ENCODE data around the gene SAMD15. TPM values are rescaled to one million over a fixed set of nuclear protein-coding genes. Genes with fewer than 3 reads are reported as not detected.

Gene SAMD15
- polyA plus RNA-seq, 1 experiment: 0.72 TPM

DNA sequence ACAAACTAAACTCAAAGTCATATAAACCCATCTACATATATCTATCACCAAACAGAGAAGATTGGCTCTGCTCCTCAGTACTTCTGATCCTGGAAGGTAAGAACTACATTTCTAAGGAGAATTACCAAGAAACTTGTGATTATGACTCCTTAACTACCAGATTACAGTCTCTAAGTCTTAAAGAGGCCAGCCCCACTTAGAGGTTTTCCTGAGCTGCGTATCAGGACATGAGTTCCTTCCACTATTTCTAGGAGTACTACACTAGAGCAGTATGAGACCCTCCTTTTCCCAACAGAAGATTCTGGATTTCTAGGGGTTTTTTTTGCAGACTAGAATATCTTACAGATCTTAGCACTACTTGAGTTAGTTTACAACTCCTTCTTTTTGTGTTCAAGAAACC is 46.2 kb downstream of the SAMD15 start, which contains the start of gene NOXRED1:
Gene NOXRED1 (minus strand): TSS at position 101 of the 400 bp plus-strand sequence. CDS start 634 bp downstream, outside the sequence.
- ChIA-PET CTCF (no interaction called here), POLR2A (no interaction called here)
- peaks cover 8% of the 10 kb centered on the region for H3K9me3 ChIP-seq (ENCODE audit: control insufficient read depth, insufficient read depth, low read length)
- TF ChIP-seq, protein P1, sequence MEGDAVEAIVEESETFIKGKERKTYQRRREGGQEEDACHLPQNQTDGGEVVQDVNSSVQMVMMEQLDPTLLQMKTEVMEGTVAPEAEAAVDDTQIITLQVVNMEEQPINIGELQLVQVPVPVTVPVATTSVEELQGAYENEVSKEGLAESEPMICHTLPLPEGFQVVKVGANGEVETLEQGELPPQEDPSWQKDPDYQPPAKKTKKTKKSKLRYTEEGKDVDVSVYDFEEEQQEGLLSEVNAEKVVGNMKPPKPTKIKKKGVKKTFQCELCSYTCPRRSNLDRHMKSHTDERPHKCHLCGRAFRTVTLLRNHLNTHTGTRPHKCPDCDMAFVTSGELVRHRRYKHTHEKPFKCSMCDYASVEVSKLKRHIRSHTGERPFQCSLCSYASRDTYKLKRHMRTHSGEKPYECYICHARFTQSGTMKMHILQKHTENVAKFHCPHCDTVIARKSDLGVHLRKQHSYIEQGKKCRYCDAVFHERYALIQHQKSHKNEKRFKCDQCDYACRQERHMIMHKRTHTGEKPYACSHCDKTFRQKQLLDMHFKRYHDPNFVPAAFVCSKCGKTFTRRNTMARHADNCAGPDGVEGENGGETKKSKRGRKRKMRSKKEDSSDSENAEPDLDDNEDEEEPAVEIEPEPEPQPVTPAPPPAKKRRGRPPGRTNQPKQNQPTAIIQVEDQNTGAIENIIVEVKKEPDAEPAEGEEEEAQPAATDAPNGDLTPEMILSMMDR (IDR thresholded peaks at IDR 0.05; ENCODE audit: low read depth, low read length): no peak
- H3K27ac ChIP-seq (ENCODE audit: low read depth, low read length): no peak within 1 kb of the TSS
- no peak within 1 kb of the TSS for H3K4me3 ChIP-seq (ENCODE audit: low read depth, low read length)
- H3K27me3 ChIP-seq (ENCODE audit: control insufficient read depth, insufficient read depth, low read length): no peaks in the 10 kb centered on the region
- no peak for DNase-seq (ENCODE audit: low read depth, low spot score)

DNA sequence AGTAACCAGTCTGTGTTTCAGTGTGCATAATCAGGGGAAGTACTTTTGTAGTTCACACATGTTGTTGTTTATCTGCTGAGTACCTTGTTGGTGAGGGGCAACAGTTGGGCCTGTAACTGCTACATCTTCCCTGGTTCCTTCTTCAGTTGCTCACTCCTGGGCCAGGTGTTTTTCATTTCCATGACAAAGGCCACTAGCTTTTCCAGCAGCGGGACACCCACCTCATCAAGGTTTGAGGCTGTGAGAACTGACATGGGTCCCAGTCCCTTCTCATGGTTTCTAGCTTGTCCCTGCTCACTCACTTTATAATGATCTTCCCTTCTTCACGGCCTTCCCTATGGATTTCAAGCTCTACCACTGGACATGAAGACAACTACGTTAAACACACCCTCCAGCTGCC is 47.7 kb downstream of the SAMD15 start:
- ChIA-PET POLR2A (no interaction called here), CTCF (interaction anchor here (0.6 kb wide), 1 partner anchor 88 kb away, joined by 9 read pairs; no protein-coding TSS in a partner anchor)
- Histone ChIP-seq H3K27me3 (ENCODE audit: control insufficient read depth, insufficient read depth, low read length) (no peaks in the 10 kb centered on the region), H3K9me3 (ENCODE audit: control insufficient read depth, insufficient read depth, low read length) (no peaks in the 10 kb centered on the region), H3K4me3 (ENCODE audit: low read depth, low read length) (no peak overlapping the region), H3K27ac (ENCODE audit: low read depth, low read length) (no peak overlapping the region)
- DNase-seq (ENCODE audit: low read depth, low spot score): no peak
- TF ChIP-seq, protein P1 (IDR thresholded peaks at IDR 0.05; ENCODE audit: low read depth, low read length): no peak

DNA sequence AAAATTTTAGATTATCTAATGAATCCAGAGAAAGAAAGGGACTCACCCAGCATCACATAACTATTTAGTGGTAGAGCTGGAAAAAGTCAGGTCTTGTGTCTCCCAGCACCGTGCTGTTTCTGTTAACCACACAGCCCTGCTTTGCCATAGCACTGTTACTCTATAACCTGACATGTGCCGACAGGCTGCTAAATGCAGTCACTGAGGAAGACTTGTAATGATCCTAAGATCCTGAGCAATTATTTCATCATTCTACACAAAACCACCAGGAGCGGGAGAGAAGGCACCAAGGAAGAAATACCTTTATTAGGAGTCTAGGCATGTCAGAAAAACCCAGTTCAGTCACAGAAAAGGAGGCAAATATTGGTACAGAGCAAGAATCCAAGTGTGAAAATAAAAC is 49.2 kb downstream of the SAMD15 start:
- no peak for DNase-seq (ENCODE audit: low read depth, low spot score)
- CTCF ChIA-PET: no interaction called here
- POLR2A ChIA-PET: no interaction called here
- Histone ChIP-seq H3K9me3 (ENCODE audit: control insufficient read depth, insufficient read depth, low read length) (no peaks in the 10 kb centered on the region), H3K27me3 (ENCODE audit: control insufficient read depth, insufficient read depth, low read length) (no peaks in the 10 kb centered on the region), H3K4me3 (ENCODE audit: low read depth, low read length) (no peak overlapping the region), H3K27ac (ENCODE audit: low read depth, low read length) (no peak overlapping the region)
- TF ChIP-seq, protein P1 (IDR thresholded peaks at IDR 0.05; ENCODE audit: low read depth, low read length): no peak

DNA sequence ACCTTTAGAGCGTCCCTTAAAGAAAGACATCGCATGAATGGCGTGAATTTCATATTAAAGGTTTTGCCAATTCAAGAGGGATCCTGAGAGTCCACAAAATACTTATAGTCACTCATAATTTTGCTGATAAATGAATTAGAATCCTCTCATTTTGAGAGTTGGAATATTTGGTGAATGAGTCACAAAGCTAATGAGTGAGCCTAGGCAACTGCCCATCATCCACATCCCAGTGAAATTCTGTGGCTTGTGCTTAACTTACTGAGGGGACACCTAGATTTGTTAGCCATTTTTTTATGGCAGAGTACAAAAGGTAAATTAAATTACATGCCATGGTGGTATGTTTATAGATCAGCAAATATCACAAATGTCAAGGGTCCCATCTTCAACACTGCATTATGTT is 58.9 kb downstream of the SAMD15 start:
- DNase-seq (ENCODE audit: low read depth, low spot score): no peak
- TF ChIP-seq, protein P1 (IDR thresholded peaks at IDR 0.05; ENCODE audit: low read depth, low read length): no peak
- Histone ChIP-seq H3K27ac (ENCODE audit: low read depth, low read length) (no peak overlapping the region), H3K9me3 (ENCODE audit: control insufficient read depth, insufficient read depth, low read length) (no peaks in the 10 kb centered on the region), H3K27me3 (ENCODE audit: control insufficient read depth, insufficient read depth, low read length) (no peaks in the 10 kb centered on the region), H3K4me3 (ENCODE audit: low read depth, low read length) (no peak overlapping the region)
- POLR2A ChIA-PET: no interaction called here
- CTCF ChIA-PET: no interaction called here

DNA sequence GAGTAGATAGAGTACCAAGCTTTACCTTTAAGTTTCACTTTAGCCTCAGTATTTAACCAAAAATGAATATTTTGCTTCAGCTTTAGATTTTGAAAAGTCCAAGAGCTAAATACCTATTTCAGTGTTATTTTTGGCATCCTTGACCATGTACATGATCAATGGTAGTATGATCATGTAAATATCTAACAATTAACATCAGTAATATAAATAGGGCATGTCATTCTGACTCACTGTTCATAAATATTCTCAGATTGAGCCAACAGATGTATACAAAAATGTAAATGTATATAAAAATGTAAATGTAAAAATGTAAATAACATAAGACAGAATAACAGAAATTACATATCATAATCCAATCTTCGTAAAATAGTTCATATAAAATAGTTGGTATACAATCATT is 61.4 kb downstream of the SAMD15 start:
- ChIA-PET CTCF (interaction anchor here (1.2 to 2.6 kb wide), 3 partner anchors 21 to 123 kb away, joined by 3 to 9 read pairs (median 8); no protein-coding TSS in a partner anchor), POLR2A (no interaction called here)
- no peak for DNase-seq (ENCODE audit: low read depth, low spot score)
- TF ChIP-seq, protein P1 (IDR thresholded peaks at IDR 0.05; ENCODE audit: low read depth, low read length): no peak
- no peaks in the 10 kb centered on the region for H3K27me3 ChIP-seq (ENCODE audit: control insufficient read depth, insufficient read depth, low read length)
- H3K4me3 ChIP-seq (ENCODE audit: low read depth, low read length): no peak overlapping the region
- no peaks in the 10 kb centered on the region for H3K9me3 ChIP-seq (ENCODE audit: control insufficient read depth, insufficient read depth, low read length)
- no peak overlapping the region for H3K27ac ChIP-seq (ENCODE audit: low read depth, low read length)
